Measurements from ENCODE around the gene CARD14. TPM values are rescaled to one million over a fixed set of nuclear protein-coding genes. Genes with fewer than 3 reads are reported as not detected.

Gene CARD14
- total RNA-seq, 2 donors from 2014 or later, result 0.29 to 0.54 TPM

GRCh38 chr17:80201446-80201845 is 31.6 kb downstream of the CARD14 start:
- Histone ChIP-seq H3K4me1 (no peaks in the 10 kb centered on the region), H3K27ac (no peak overlapping the region), H3K36me3 (no peaks in the 10 kb centered on the region), H3K9me3 (no peaks in the 10 kb centered on the region), H3K9ac (ENCODE audit: low read depth in 2 of 2, low read length in 2 of 2) (no peak overlapping the region), H3K27me3 (no peaks in the 10 kb centered on the region), H3K4me3 (no peak overlapping the region)
- intact Hi-C loops (cut with DNase I), result no loop called here
- no peak for DNase-seq
- no peak for TF ChIP-seq CTCF (IDR thresholded peaks at IDR 0.05)

GRCh38 chr17:80202197-80202596 is 32.4 kb downstream of the CARD14 start:
- H3K27ac ChIP-seq, result no peak overlapping the region
- no peaks in the 10 kb centered on the region for H3K36me3 ChIP-seq
- no peak overlapping the region for H3K9ac ChIP-seq (ENCODE audit: low read depth in 2 of 2, low read length in 2 of 2)
- TF ChIP-seq CTCF (IDR thresholded peaks at IDR 0.05), result no peak
- H3K9me3 ChIP-seq, result no peaks in the 10 kb centered on the region
- intact Hi-C loops (cut with DNase I), result no loop called here
- no peak for DNase-seq
- H3K4me1 ChIP-seq, result no peaks in the 10 kb centered on the region
- no peaks in the 10 kb centered on the region for H3K27me3 ChIP-seq
- no peak overlapping the region for H3K4me3 ChIP-seq

- H3K9ac ChIP-seq (ENCODE audit: low read depth in 2 of 2, low read length in 2 of 2), result no peak overlapping the region
- no peak overlapping the region for H3K4me3 ChIP-seq
- no peak overlapping the region for H3K27ac ChIP-seq
- no peaks in the 10 kb centered on the region for H3K4me1 ChIP-seq
- no peak for TF ChIP-seq CTCF (IDR thresholded peaks at IDR 0.05)
- H3K9me3 ChIP-seq, result no peaks in the 10 kb centered on the region
- H3K27me3 ChIP-seq, result no peaks in the 10 kb centered on the region
- no peak for DNase-seq
- intact Hi-C loops (cut with DNase I), result no loop called here
- no peaks in the 10 kb centered on the region for H3K36me3 ChIP-seq
Measured at GRCh38 chr17:80203471-80203963, 33.7 kb downstream of the CARD14 start.

GRCh38 chr17:80204626-80205468 is 35.0 kb downstream of the CARD14 start:
- no peak for TF ChIP-seq CTCF (IDR thresholded peaks at IDR 0.05)
- Histone ChIP-seq H3K9me3 (no peaks in the 10 kb centered on the region), H3K36me3 (no peaks in the 10 kb centered on the region), H3K27me3 (no peaks in the 10 kb centered on the region), H3K27ac (no peak overlapping the region), H3K4me1 (no peaks in the 10 kb centered on the region), H3K4me3 (no peak overlapping the region), H3K9ac (ENCODE audit: low read depth in 2 of 2, low read length in 2 of 2) (no peak overlapping the region)
- intact Hi-C loops (cut with DNase I), result no loop called here
- DNase-seq, result no peak

GRCh38 chr17:80205811-80206210 is 36.0 kb downstream of the CARD14 start:
- no peaks in the 10 kb centered on the region for H3K9me3 ChIP-seq
- intact Hi-C loops (cut with DNase I), result no loop called here
- no peak overlapping the region for H3K9ac ChIP-seq (ENCODE audit: low read depth in 2 of 2, low read length in 2 of 2)
- H3K36me3 ChIP-seq, result no peaks in the 10 kb centered on the region
- DNase-seq, result no peak
- no peak overlapping the region for H3K27ac ChIP-seq
- no peaks in the 10 kb centered on the region for H3K27me3 ChIP-seq
- H3K4me1 ChIP-seq, result no peaks in the 10 kb centered on the region
- H3K4me3 ChIP-seq, result no peak overlapping the region
- no peak for TF ChIP-seq CTCF (IDR thresholded peaks at IDR 0.05)
